Measurements from ENCODE around the gene FNIP1. TPM values are rescaled to one million over a fixed set of nuclear protein-coding genes. Genes with fewer than 3 reads are reported as not detected.

Gene FNIP1
- total RNA-seq: 47.7 TPM

DNA sequence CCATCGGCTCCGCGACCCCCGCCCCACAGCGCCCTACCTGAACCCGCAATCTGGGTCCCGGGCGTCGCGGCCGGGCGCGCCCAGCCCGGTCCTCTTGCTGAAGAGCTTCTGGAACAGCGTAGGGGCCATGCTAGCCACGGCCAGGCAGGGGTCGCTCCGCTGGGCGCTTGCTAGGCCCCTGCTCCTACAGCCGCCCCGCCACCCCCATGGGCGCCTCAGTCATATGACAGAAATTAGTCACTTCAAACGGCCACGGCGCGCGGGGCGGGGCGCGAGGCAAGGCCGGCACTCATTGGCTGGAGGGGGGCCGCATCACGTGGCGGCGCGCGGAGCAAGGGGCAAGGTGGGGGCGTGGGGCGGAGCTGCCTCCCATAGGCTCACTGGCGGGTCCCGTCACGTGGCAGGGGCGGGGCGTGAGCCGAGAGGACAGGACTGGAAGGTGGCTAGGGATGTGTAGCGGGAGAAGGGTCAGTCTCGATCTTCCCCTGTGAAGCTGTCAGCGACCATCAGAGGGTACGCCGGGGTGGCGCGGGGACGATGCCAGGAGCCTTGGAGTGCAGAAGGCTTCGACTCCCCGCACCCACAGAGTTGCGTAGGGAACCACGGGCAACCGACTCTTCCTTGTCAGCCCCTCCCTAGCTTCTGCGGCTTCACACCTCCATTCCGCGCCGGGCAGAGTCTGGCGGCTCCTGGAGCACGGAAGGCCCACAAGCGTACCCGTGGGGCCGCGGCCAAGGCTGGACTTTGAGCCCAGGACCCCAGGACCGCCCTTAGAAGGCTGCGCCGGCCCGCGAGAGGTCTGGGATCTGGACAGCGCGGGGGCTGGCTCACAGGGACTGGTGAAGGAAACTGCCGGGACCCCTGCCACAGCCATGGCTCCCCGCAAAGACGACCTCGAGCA is at the start of gene FNIP1:
FNIP1 (minus strand) TSS at position 225 of the 901 bp plus-strand sequence; CDS start at position 129, 96 bp downstream.

DNA sequence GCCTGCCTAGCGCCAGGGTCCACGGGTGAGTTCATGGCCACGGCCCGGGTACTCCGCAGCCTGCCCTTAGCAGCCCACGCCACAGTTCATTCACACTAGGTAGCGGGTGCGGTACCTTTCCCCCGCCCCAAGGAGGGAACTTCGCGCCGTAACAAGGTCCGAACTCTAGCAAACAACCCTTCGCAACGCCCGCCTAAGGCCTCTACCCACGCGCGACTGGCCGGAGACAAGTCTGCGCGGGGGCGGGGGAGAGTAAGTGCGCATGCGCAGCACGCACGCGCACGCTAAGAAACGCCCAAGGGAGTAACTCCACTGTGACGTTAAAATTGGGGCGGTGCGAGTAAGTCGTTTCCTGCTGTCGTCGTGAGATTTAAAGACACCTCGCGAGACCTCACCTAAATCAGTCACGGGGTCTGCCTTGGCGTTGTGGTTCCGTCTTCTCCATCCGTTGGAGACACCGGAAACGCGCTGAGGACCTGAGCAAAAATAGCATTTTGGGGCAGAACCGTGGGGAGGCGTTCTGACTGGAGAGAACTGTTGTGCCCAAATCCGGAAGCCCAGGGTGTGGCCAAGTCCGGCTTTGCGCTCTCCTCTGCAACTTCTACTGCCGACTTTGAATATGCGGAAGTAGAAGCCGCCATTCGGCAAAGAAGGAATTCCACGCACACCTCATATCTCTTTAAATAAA is 161.7 kb downstream of the FNIP1 start, which contains the start of gene RAPGEF6:
RAPGEF6 (minus strand) TSS at position 234 of the 688 bp plus-strand sequence; CDS start at position 35, 199 bp downstream.

Other genes with a start within 250 kb of the FNIP1 start
- 101 TPM for gene RAPGEF6, start 161.8 kb downstream of the FNIP1 start, total RNA-seq
- 0.46 TPM for gene MEIKIN, start 148.6 kb upstream of the FNIP1 start, total RNA-seq
- 59.5 TPM for gene ACSL6, start 214.6 kb upstream of the FNIP1 start, total RNA-seq

All from diencephalon (tissue), 1 donor.